Measurements from ENCODE around the gene S100A9.
"Not testable (repeated sequence)": the region's sequence is repeated elsewhere in the genome, so short reads cannot be mapped to it uniquely, and the experiment has no call there.

The S100A9 gene

DNA sequence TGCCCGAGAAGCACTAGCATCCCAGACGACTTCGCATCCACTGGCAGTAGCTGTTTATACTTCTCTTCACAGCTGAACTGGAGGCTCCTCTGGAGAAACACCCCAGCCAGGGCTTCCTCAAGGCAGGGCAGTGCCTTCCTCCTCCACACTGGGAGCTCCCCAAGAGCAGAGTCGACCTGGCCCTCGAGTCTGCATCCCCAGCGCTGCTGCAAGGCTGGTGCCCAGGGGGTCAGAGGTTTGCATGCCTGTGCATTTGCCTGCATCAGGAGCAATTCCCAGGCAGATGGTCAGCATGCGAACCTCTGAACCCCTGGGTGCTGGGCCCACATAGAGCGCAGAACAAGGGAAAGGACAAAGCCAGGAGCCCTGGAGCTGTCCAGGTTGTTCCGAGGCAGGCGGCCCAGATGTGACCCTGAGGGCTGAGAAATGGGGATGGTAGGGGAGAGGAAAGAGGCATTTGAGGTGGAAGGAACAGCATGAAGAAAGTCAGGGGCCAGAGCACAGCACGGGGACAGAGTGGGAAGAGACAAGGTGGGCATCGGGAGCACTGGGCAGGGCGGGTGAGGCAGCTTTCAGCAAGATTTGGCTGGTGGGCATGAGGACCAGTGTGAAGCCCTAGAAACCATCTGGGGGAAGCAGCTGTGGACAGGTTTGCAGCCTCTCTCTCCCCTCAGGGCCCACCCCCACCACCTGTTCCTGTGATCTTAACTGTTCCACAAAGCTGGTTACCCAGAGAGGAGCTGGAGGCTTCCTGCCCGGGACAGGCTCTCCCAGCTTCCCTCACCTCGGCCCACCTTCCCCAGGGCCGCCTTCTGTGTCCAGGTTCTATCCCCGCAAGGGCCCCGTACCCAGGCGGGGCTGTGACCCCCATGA lies 39.6 kb downstream of the S100A9 start:
- H3K27me3 ChIP-seq (ENCODE audit: control insufficient read depth, insufficient read depth, low read length), result no peaks in the 10 kb centered on the region
- H3K9ac ChIP-seq (ENCODE audit: low read length), result no peak overlapping the region
- no peaks in the 10 kb centered on the region for H3K4me1 ChIP-seq (ENCODE audit: control insufficient read depth, insufficient read depth, low read length)
- H3K4me3 ChIP-seq (ENCODE audit: low read length), result no peak overlapping the region
- H3K9me3 ChIP-seq (ENCODE audit: control insufficient read depth, low read length), result no peaks in the 10 kb centered on the region
- H3K36me3 ChIP-seq (ENCODE audit: control insufficient read depth, insufficient read depth, low read length), result no peaks in the 10 kb centered on the region

GRCh38 chr1:153397924-153398651 lies 40.4 kb downstream of the S100A9 start:
- H3K36me3 ChIP-seq (ENCODE audit: control insufficient read depth, insufficient read depth, low read length), result no peaks in the 10 kb centered on the region
- H3K4me1 ChIP-seq (ENCODE audit: control insufficient read depth, insufficient read depth, low read length), result no peaks in the 10 kb centered on the region
- no peaks in the 10 kb centered on the region for H3K9me3 ChIP-seq (ENCODE audit: control insufficient read depth, low read length)
- no peak overlapping the region for H3K9ac ChIP-seq (ENCODE audit: low read length)
- no peak overlapping the region for H3K4me3 ChIP-seq (ENCODE audit: low read length)
- no peaks in the 10 kb centered on the region for H3K27me3 ChIP-seq (ENCODE audit: control insufficient read depth, insufficient read depth, low read length)

DNA sequence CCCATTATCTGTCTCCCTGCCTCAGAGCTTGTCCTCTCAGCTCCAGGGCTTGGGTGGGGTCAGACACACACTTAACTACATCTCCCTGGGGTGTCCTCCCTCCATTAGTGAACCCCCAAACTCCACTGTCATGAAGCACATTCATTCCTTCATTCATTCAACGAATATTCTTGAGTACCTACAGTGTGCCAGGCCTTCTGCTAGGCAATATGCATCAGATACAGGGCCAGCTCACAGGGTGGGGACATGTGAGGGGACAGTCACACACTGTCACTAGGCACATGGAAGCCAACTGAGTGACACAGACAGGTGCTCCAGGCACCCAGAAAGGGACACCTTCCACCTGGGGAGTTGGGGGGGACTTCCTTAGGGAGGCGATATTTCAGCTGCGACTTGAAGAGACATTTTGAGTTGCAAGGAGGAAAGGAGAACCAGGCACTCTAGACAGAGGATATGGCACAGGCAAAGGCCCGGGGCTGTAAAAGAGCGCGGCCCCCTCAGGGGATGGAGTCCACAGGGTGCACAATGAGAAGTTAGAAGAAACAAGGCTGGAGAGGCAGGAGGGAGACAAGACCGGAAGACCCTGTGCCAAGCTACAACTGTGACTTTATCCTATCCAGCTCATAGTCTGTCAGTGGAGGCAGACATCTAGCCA lies 41.9 kb downstream of the S100A9 start:
- no peaks in the 10 kb centered on the region for H3K4me1 ChIP-seq (ENCODE audit: control insufficient read depth, insufficient read depth, low read length)
- H3K9me3 ChIP-seq (ENCODE audit: control insufficient read depth, low read length), result no peaks in the 10 kb centered on the region
- no peaks in the 10 kb centered on the region for H3K27me3 ChIP-seq (ENCODE audit: control insufficient read depth, insufficient read depth, low read length)
- no peaks in the 10 kb centered on the region for H3K36me3 ChIP-seq (ENCODE audit: control insufficient read depth, insufficient read depth, low read length)
- no peak overlapping the region for H3K9ac ChIP-seq (ENCODE audit: low read length)
- H3K4me3 ChIP-seq (ENCODE audit: low read length), result no peak overlapping the region

- Histone ChIP-seq H3K4me3 (ENCODE audit: low read length) (no peak overlapping the region), H3K9me3 (ENCODE audit: control insufficient read depth, low read length) (no peaks in the 10 kb centered on the region)
Observed at GRCh38 chr1:153400244-153400643, 42.6 kb downstream of the S100A9 start.

GRCh38 chr1:153401461-153401860 lies 43.8 kb downstream of the S100A9 start:
- no peaks in the 10 kb centered on the region for H3K4me1 ChIP-seq (ENCODE audit: control insufficient read depth, insufficient read depth, low read length)
- H3K9me3 ChIP-seq (ENCODE audit: control insufficient read depth, low read length), result no peaks in the 10 kb centered on the region
- H3K36me3 ChIP-seq (ENCODE audit: control insufficient read depth, insufficient read depth, low read length), result no peaks in the 10 kb centered on the region
- no peak overlapping the region for H3K9ac ChIP-seq (ENCODE audit: low read length)
- no peak overlapping the region for H3K4me3 ChIP-seq (ENCODE audit: low read length)
- H3K27me3 ChIP-seq (ENCODE audit: control insufficient read depth, insufficient read depth, low read length), result no peaks in the 10 kb centered on the region

More at GRCh38 chr1:153400244-153400643, 42.6 kb downstream of the S100A9 start:
- Histone ChIP-seq H3K9ac (ENCODE audit: low read length) (no peak overlapping the region), H3K27me3 (ENCODE audit: control insufficient read depth, insufficient read depth, low read length) (no peaks in the 10 kb centered on the region), H3K4me1 (ENCODE audit: control insufficient read depth, insufficient read depth, low read length) (no peaks in the 10 kb centered on the region), H3K36me3 (ENCODE audit: control insufficient read depth, insufficient read depth, low read length) (no peaks in the 10 kb centered on the region)

DNA sequence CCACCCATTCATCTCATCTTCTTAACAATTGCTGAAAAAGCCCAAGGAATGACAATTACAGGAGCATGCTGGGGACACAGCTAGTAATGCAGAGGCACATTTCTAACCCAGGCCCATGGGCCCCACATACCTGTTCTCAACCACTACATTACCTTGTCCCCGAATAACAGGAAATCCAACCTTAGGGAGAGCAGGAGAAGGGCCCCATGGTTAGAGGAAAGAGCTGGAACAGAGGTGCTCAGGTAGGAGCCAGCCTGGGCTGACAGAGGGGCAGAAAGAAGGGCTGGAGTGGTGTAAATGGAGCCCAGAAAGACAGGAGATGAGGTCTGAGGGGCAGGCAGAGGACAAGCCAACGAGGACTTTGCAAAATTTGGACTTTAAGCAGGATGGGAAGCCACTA lies 44.6 kb downstream of the S100A9 start:
- Histone ChIP-seq H3K9me3 (ENCODE audit: control insufficient read depth, low read length) (no peaks in the 10 kb centered on the region), H3K4me1 (ENCODE audit: control insufficient read depth, insufficient read depth, low read length) (no peaks in the 10 kb centered on the region), H3K9ac (ENCODE audit: low read length) (no peak overlapping the region)

DNA sequence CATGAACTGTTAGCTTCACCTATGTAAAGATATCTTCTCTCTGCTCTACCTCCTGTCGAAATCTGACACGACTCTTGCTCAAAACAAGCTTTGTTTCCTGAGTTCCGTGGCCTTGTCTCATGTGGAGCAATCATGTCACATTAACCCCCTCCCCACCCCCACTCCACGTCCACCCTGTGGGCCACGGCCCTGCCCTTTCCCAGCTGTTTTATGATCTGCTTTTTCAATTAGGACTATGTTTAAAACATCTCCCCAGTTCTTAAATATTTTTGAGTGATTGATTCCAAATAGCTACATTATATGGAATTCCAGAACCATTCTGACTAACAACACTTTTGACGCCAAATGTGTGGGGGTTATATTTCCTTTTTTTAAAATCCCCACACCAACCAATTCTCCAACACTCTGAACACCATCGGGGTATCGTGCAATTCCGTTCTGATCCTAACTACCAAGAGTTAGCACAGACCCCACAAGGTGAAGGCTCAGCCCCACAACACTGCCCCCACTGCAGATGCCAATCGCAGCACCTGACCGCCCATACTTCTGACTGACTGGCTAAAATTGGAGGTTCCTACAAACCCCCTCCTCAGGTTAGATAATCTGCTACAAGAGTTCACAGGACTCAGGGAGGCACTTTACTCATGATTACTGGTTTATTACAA lies 45.9 kb downstream of the S100A9 start:
- H3K36me3 ChIP-seq (ENCODE audit: control insufficient read depth, insufficient read depth, low read length), result no peaks in the 10 kb centered on the region
- no peaks in the 10 kb centered on the region for H3K27me3 ChIP-seq (ENCODE audit: control insufficient read depth, insufficient read depth, low read length)
- no peaks in the 10 kb centered on the region for H3K4me1 ChIP-seq (ENCODE audit: control insufficient read depth, insufficient read depth, low read length)
- no peak overlapping the region for H3K9ac ChIP-seq (ENCODE audit: low read length)
- no peaks in the 10 kb centered on the region for H3K9me3 ChIP-seq (ENCODE audit: control insufficient read depth, low read length)
- H3K4me3 ChIP-seq (ENCODE audit: low read length), result no peak overlapping the region

More for the DNA sequence above, 44.6 kb downstream of the S100A9 start:
- H3K36me3 ChIP-seq (ENCODE audit: control insufficient read depth, insufficient read depth, low read length), result no peaks in the 10 kb centered on the region
- no peak overlapping the region for H3K4me3 ChIP-seq (ENCODE audit: low read length)
- no peaks in the 10 kb centered on the region for H3K27me3 ChIP-seq (ENCODE audit: control insufficient read depth, insufficient read depth, low read length)

GRCh38 chr1:153404086-153404635 lies 46.5 kb downstream of the S100A9 start:
- Histone ChIP-seq H3K36me3 (ENCODE audit: control insufficient read depth, insufficient read depth, low read length) (no peaks in the 10 kb centered on the region), H3K9ac (ENCODE audit: low read length) (no peak overlapping the region), H3K27me3 (ENCODE audit: control insufficient read depth, insufficient read depth, low read length) (no peaks in the 10 kb centered on the region), H3K4me1 (ENCODE audit: control insufficient read depth, insufficient read depth, low read length) (no peaks in the 10 kb centered on the region), H3K9me3 (ENCODE audit: control insufficient read depth, low read length) (no peaks in the 10 kb centered on the region), H3K4me3 (ENCODE audit: low read length) (no peak overlapping the region)

GRCh38 chr1:153404768-153405167 lies 47.1 kb downstream of the S100A9 start:
- no peaks in the 10 kb centered on the region for H3K36me3 ChIP-seq (ENCODE audit: control insufficient read depth, insufficient read depth, low read length)
- no peak overlapping the region for H3K9ac ChIP-seq (ENCODE audit: low read length)
- no peak overlapping the region for H3K4me3 ChIP-seq (ENCODE audit: low read length)
- no peaks in the 10 kb centered on the region for H3K9me3 ChIP-seq (ENCODE audit: control insufficient read depth, low read length)
- H3K27me3 ChIP-seq (ENCODE audit: control insufficient read depth, insufficient read depth, low read length), result no peaks in the 10 kb centered on the region
- no peaks in the 10 kb centered on the region for H3K4me1 ChIP-seq (ENCODE audit: control insufficient read depth, insufficient read depth, low read length)

DNA sequence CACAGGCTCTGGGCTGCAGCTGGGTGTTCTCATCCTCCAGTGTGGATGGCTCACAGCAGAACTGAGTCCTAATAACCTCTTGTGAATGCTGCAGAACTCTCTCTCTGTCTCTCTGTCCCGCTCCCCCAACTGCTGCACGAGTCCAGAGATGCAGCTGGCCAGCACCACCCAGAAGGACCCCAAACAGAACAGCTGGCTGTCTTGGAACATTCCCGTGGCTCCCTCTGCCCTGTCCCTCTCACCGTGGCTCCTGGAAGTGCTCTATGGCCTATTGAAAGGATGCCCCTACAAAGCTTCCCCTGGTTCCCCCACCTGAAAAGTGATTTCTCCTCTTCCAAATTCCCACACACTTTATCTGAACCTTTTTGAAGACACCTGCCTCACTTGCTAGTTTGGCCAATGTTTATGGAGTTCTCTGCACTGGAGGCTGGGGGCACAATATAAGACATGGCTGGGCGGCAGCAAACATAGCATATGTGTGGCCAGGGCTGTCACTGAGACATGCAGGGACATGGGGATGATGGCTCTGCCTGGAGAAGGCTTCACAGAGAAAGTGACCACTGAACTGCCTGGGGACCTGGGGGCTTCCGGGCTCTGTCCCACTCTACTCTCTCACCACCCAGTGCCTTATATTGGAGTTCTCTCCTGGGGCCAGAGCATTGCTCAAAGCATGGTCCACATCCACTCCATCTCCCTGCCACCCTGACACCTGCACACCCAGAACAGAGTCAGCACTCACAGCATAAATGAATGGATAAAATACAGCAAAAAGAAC lies 48.4 kb downstream of the S100A9 start:
- not testable (repeated sequence) for H3K4me1 ChIP-seq (ENCODE audit: control insufficient read depth, insufficient read depth, low read length); H3K9me3 ChIP-seq (ENCODE audit: control insufficient read depth, low read length); H3K4me3 ChIP-seq (ENCODE audit: low read length); H3K27me3 ChIP-seq (ENCODE audit: control insufficient read depth, insufficient read depth, low read length); H3K9ac ChIP-seq (ENCODE audit: low read length); H3K36me3 ChIP-seq (ENCODE audit: control insufficient read depth, insufficient read depth, low read length)

DNA sequence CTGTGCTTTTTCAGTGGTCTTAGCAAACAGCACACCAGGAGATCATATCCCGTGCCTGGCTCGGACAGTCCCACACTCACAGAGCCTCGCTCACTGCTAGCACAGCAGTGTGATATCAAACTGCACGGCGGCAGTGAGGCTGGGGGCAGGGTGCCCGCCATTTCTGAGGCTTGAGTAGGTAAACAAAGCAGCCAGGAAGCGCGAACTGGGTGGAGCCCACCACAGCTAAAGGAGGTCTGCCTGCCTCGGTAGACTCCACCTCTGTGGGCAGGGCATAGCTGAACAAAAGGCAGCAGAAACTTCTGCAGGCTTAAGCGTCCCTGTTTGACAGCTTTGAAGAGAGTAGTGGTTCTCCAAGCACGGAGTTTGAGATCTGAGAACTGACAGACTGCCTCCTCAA lies 49.6 kb downstream of the S100A9 start:
- H3K4me1 ChIP-seq (ENCODE audit: control insufficient read depth, insufficient read depth, low read length); H3K9ac ChIP-seq (ENCODE audit: low read length); H3K9me3 ChIP-seq (ENCODE audit: control insufficient read depth, low read length); H3K36me3 ChIP-seq (ENCODE audit: control insufficient read depth, insufficient read depth, low read length); H3K27me3 ChIP-seq (ENCODE audit: control insufficient read depth, insufficient read depth, low read length); H3K4me3 ChIP-seq (ENCODE audit: low read length): not testable (repeated sequence)

All from mucosa of stomach (tissue), 1 donor.